GM08714 (cell line): ENCODE data around the gene TMC3.
A peak's percentile ranks its signal among the peaks of the same experiment; 100 is the strongest.

ENCODE experiments used
- H3K4me3 ChIP-seq: fragments of 200-500 bp; sonication (Bioruptor generic); 2 replicates; pipeline ENCODE4 v1.5.1; 2014; ENCODE audit warnings: mild to moderate bottlenecking, low read length, inconsistent platforms
- ZNF274 ChIP-seq: IDR thresholded peaks from 2 replicates; pipeline ENCODE4 v1.6.1; 2012; ENCODE audit warnings: mild to moderate bottlenecking, low read depth, low read length

TMC3 gene

DNA sequence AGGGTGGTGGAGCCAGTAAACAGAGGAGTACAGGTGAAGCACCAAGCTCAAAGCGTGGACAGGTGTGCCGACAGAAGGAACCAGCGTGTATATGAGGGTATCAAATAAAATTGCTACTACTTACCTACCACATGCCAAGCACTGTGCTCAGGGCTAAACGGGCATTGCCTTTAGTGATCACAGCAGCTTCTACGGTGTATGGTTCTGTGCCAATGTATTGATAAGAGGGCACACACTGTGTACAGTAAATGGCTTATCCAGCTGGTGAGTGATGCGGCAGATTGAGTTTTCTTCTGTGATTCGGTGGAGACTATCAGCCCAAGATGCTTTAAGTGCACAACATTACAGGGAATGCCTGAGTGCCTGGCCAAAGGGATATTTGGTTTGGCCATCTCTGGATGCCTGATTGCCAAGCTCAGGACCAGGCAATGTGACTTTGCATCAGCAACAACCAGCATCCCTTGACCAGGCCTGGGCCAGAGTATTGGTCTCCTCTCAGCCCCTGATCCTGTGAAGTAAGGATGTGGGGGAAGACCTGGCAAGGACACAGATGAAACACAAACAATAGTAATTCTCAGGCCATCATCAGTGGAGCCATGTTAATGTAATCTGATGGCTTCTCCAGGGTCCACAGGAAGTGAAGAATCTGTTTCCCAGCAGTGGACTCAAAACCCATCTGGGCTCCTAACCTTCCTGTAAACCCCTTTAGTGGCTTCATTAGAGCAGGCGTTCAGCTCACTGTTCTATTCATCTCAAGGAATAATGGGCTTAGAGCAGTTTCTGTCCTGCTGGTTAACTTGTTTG lies 64.2 kb downstream of the TMC3 start:
- TF ChIP-seq ZNF274 = no peak
- no peak overlapping the region for H3K4me3 ChIP-seq

GRCh38 chr15:81308260-81308659 lies 65.8 kb downstream of the TMC3 start:
- no peak for TF ChIP-seq ZNF274
- no peak overlapping the region for H3K4me3 ChIP-seq

DNA sequence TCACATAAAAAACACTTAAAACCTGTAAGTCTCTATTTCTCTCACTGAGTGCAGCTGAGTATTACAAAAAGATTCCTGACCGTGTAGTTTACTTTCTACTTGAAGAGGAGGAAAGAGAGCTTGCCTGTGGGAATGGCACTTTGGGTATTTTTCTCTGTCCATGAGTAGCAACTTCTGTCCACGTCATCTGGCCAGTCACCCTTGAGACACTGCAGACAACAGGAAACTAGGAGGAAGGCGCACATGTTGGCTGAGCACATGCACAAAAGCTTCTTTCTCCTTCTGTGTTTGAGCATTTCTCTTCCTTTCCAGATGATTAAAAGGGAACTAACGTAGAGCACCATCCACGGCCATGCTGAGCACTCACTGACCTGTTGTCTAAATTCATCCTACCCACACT lies 69.8 kb downstream of the TMC3 start:
- H3K4me3 ChIP-seq = no peak overlapping the region; the same call in 1 of the 2 replicates
- TF ChIP-seq ZNF274 = no peak

DNA sequence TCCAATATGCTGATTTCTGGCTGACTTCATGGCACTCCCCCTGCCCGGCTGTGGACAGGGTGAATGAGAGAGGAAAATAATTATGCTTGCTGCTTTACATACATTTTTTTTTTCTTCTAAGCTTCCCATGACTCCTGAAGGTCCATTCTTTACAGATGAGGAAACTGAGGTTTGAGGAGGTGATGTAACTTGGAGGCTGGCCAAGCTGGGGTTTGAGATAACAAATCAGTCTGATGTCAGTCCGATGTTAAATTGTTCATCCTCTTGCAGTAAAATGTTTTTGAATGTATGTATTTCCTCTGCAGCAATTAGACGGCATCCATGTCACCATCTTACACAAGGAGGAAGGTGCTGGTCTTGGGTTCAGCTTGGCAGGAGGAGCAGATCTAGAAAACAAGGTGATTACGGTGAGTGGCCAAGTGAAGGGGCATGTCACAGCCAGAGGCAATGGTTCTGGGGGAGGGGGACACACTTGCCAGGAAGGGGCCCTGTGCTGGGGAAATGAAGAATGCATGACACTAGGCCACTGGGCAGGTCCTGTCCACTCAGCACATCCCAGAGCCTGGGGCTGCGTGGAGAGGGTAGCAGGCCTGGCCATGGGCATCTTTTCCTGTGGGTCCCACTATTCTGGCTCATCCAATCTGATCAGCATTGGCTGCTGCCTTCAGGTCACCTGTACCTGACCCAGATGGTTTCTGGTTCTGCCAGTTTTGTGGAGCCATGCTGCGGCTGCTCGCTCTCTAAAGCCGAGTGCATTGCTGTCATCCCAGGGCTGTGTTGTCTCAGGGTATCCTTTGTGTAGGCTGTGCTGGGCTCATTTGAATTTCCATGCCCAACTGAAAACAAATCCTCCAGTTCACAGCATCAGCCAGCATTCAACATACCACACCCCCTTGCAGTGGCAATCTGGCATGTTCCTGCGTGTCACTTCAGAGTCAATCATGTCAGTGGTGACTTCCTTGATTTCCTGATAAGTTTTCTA lies 70.5 kb downstream of the TMC3 start:
- H3K4me3 ChIP-seq = peak overlapping the region; percentile 56; the same call in 1 of the 2 replicates
- TF ChIP-seq ZNF274 = no peak

GRCh38 chr15:81302701-81303109 lies 71.3 kb downstream of the TMC3 start:
- H3K4me3 ChIP-seq = peak overlapping the region; percentile 56
- no peak for TF ChIP-seq ZNF274

GRCh38 chr15:81301815-81302399 lies 72.1 kb downstream of the TMC3 start:
- H3K4me3 ChIP-seq = peak overlapping the region; percentile 73
- TF ChIP-seq ZNF274 = no peak

DNA sequence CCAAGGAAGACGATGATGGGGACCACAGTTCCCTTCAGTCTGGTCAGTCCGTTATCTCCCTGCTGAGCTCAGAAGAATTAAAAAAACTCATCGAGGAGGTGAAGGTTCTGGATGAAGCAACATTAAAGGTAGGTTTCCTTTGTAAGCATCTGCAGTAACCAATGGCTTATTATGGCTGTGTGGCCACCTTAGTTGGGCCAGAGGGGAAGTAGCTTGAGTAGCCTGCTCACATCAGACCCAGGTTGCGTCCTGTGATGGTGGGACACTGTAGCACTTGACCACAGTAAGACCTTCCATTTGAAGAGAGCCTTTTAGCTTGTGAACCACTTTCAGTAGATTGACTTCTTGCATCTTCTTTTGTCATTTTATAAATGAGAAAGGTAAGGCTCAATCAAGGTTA lies 72.6 kb downstream of the TMC3 start:
- TF ChIP-seq ZNF274 = no peak
- H3K4me3 ChIP-seq = peak overlapping the region; percentile 73; the same call in 1 of the 2 replicates

DNA sequence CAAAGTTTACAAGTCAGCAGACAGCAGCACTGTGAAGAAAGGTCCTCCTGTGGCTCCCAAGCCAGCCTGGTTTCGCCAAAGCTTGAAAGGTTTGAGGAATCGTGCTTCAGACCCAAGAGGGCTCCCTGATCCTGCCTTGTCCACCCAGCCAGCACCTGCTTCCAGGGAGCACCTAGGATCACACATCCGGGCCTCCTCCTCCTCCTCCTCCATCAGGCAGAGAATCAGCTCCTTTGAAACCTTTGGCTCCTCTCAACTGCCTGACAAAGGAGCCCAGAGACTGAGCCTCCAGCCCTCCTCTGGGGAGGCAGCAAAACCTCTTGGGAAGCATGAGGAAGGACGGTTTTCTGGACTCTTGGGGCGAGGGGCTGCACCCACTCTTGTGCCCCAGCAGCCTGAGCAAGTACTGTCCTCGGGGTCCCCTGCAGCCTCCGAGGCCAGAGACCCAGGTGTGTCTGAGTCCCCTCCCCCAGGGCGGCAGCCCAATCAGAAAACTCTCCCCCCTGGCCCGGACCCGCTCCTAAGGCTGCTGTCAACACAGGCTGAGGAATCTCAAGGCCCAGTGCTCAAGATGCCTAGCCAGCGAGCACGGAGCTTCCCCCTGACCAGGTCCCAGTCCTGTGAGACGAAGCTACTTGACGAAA lies 74.3 kb downstream of the TMC3 start:
- H3K4me3 ChIP-seq = peak overlapping the region; percentile 73; the same call in 1 of the 2 replicates
- no peak for TF ChIP-seq ZNF274

DNA sequence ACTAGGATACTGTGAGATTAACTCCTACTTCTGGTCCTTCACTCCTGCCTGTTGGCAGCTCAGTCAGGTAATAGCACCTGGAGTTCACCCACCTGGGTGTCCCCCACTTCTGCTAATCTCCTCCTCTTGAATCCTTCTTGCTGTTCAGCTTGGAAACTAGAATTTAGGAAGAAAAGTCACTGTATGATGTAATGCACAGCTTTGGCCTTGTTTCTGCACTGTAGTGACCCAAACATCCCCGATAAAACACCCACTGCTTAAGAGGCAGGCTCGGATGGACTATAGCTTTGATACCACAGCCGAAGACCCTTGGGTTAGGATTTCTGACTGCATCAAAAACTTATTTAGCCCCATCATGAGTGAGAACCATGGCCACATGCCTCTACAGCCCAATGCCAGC lies 74.9 kb downstream of the TMC3 start:
- peak overlapping the region; percentile 73 for H3K4me3 ChIP-seq
- TF ChIP-seq ZNF274 = no peak

DNA sequence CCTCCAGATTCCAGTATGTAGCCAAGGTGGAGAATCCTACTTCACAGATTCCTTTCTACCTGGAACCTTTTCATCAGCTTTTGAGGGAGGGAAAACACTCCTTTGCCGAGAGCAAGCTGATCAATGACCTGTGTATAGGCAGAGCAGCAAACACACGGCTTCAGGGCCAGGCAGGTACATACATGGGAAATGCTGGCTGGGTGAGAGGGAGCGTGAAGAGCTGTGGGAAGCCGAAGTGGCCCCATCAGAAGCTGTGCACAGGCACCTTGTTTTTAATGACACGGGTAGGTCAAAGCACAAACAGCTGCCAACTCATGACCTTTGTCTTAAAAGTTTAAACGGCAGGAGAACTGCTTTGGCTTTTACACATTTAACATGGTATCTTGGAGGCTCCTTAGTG lies 75.4 kb downstream of the TMC3 start:
- H3K4me3 ChIP-seq = peak overlapping the region; percentile 73
- no peak for TF ChIP-seq ZNF274

GRCh38 chr15:81297603-81298575 lies 76.1 kb downstream of the TMC3 start:
- H3K4me3 ChIP-seq = peak overlapping the region; percentile 73
- TF ChIP-seq ZNF274 = no peak

- no peak for TF ChIP-seq ZNF274
- H3K4me3 ChIP-seq = peak overlapping the region; percentile 73
Observed at GRCh38 chr15:81297147-81297572, 76.9 kb downstream of the TMC3 start.

DNA sequence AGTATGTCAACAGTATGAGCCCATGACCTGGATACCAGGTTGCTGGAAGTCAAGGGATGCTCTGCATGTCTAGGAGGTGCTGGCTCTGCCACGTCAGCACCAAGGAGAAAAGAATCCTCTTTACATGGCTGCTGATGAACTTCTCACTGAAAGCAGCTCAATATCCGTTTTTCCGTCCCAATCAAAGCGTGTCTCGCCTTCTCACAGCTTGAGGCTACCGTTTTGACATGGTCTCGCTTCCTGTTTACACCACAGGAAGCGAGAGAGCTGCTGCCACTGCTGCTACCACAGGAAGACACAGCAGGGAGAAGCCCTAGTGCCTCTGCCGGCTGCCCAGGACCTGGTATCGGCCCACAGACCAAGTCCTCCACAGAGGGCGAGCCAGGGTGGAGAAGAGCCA lies 77.3 kb downstream of the TMC3 start:
- TF ChIP-seq ZNF274 = no peak
- H3K4me3 ChIP-seq = peak overlapping the region; percentile 73; the same call in 1 of the 2 replicates

- H3K4me3 ChIP-seq = peak overlapping the region; percentile 50; the same call in 1 of the 2 replicates
- no peak for TF ChIP-seq ZNF274
Observed at GRCh38 chr15:81296186-81296585, 77.8 kb downstream of the TMC3 start.
